Measurements from ENCODE around the gene TMX1.

Gene TMX1

GRCh38 chr14:51283402-51284085 is 43.5 kb downstream of the TMX1 start:
- peak; percentile 97 for ATAC-seq
- no peak for TF ChIP-seq CSDC2 (CRISPR knock-in tag; IDR thresholded peaks at IDR 0.05)
- no peak for TF ChIP-seq TOX (CRISPR knock-in tag; IDR thresholded peaks at IDR 0.05; ENCODE audit: borderline replicate concordance)

GRCh38 chr14:51284241-51284640 is 44.2 kb downstream of the TMX1 start:
- ATAC-seq = no peak
- TF ChIP-seq, protein P1, sequence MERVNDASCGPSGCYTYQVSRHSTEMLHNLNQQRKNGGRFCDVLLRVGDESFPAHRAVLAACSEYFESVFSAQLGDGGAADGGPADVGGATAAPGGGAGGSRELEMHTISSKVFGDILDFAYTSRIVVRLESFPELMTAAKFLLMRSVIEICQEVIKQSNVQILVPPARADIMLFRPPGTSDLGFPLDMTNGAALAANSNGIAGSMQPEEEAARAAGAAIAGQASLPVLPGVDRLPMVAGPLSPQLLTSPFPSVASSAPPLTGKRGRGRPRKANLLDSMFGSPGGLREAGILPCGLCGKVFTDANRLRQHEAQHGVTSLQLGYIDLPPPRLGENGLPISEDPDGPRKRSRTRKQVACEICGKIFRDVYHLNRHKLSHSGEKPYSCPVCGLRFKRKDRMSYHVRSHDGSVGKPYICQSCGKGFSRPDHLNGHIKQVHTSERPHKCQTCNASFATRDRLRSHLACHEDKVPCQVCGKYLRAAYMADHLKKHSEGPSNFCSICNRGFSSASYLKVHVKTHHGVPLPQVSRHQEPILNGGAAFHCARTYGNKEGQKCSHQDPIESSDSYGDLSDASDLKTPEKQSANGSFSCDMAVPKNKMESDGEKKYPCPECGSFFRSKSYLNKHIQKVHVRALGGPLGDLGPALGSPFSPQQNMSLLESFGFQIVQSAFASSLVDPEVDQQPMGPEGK (CRISPR knock-in tag; IDR thresholded peaks at IDR 0.05; ENCODE audit: borderline replicate concordance) = no peak
- no peak for TF ChIP-seq TOX (CRISPR knock-in tag; IDR thresholded peaks at IDR 0.05; ENCODE audit: borderline replicate concordance)

- no peak for ATAC-seq
- no peak for TF ChIP-seq TCF4 (CRISPR knock-in tag; IDR thresholded peaks at IDR 0.05; ENCODE audit: borderline replicate concordance)
Observed at GRCh38 chr14:51285120-51285519, 45.1 kb downstream of the TMX1 start.

GRCh38 chr14:51289169-51289568 is 49.1 kb downstream of the TMX1 start:
- TF ChIP-seq, protein P2, sequence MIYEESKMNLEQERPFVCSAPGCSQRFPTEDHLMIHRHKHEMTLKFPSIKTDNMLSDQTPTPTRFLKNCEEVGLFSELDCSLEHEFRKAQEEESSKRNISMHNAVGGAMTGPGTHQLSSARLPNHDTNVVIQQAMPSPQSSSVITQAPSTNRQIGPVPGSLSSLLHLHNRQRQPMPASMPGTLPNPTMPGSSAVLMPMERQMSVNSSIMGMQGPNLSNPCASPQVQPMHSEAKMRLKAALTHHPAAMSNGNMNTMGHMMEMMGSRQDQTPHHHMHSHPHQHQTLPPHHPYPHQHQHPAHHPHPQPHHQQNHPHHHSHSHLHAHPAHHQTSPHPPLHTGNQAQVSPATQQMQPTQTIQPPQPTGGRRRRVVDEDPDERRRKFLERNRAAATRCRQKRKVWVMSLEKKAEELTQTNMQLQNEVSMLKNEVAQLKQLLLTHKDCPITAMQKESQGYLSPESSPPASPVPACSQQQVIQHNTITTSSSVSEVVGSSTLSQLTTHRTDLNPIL (CRISPR knock-in tag; IDR thresholded peaks at IDR 0.05; ENCODE audit: low read depth) = no peak
- no peak for TF ChIP-seq ZFP30 (CRISPR knock-in tag; IDR thresholded peaks at IDR 0.05)
- TF ChIP-seq ARNTL (CRISPR knock-in tag; IDR thresholded peaks at IDR 0.05; ENCODE audit: borderline replicate concordance, low read depth) = no peak
- TF ChIP-seq GLIS3 (CRISPR knock-in tag; IDR thresholded peaks at IDR 0.05) = no peak
- no peak for TF ChIP-seq ZNF565 (CRISPR knock-in tag; conservative IDR thresholded peaks at IDR 0.05; ENCODE audit: low read depth)
- no peak for TF ChIP-seq ZNF8 (CRISPR knock-in tag; IDR thresholded peaks at IDR 0.05)
- TF ChIP-seq ESRRG (CRISPR knock-in tag; IDR thresholded peaks at IDR 0.05) = no peak
- TF ChIP-seq, protein P3, sequence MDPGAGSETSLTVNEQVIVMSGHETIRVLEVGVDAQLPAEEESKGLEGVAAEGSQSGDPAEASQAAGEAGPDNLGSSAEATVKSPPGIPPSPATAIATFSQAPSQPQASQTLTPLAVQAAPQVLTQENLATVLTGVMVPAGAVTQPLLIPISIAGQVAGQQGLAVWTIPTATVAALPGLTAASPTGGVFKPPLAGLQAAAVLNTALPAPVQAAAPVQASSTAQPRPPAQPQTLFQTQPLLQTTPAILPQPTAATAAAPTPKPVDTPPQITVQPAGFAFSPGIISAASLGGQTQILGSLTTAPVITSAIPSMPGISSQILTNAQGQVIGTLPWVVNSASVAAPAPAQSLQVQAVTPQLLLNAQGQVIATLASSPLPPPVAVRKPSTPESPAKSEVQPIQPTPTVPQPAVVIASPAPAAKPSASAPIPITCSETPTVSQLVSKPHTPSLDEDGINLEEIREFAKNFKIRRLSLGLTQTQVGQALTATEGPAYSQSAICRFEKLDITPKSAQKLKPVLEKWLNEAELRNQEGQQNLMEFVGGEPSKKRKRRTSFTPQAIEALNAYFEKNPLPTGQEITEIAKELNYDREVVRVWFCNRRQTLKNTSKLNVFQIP (CRISPR knock-in tag; IDR thresholded peaks at IDR 0.05; ENCODE audit: borderline replicate concordance, low read depth) = no peak
- TF ChIP-seq CSRNP3 (CRISPR knock-in tag; IDR thresholded peaks at IDR 0.05) = no peak
- no peak for ATAC-seq

- ATAC-seq = no peak
Observed at GRCh38 chr14:51290132-51290531, 50.1 kb downstream of the TMX1 start.

More at GRCh38 chr14:51290132-51290531, 50.1 kb downstream of the TMX1 start:
- TF ChIP-seq ISL1 (CRISPR knock-in tag; IDR thresholded peaks at IDR 0.05) (no peak), ARNTL (CRISPR knock-in tag; IDR thresholded peaks at IDR 0.05; ENCODE audit: borderline replicate concordance, low read depth) (no peak), PPARA (CRISPR knock-in tag; IDR thresholded peaks at IDR 0.05; ENCODE audit: borderline replicate concordance) (no peak), CSDC2 (CRISPR knock-in tag; IDR thresholded peaks at IDR 0.05) (no peak), ZNF8 (CRISPR knock-in tag; IDR thresholded peaks at IDR 0.05) (no peak), ZFP3 (CRISPR knock-in tag; IDR thresholded peaks at IDR 0.05) (no peak), RARB (CRISPR knock-in tag; IDR thresholded peaks at IDR 0.05) (no peak), OSR1 (CRISPR knock-in tag; IDR thresholded peaks at IDR 0.05) (no peak), ESRRG (CRISPR knock-in tag; IDR thresholded peaks at IDR 0.05) (no peak), ZNF70 (CRISPR knock-in tag; IDR thresholded peaks at IDR 0.05) (no peak), TCF4 (CRISPR knock-in tag; IDR thresholded peaks at IDR 0.05; ENCODE audit: borderline replicate concordance) (no peak), BACH2 (CRISPR knock-in tag; IDR thresholded peaks at IDR 0.05; ENCODE audit: borderline replicate concordance) (no peak), CSRNP3 (CRISPR knock-in tag; IDR thresholded peaks at IDR 0.05) (no peak)
- TF ChIP-seq, protein P4, sequence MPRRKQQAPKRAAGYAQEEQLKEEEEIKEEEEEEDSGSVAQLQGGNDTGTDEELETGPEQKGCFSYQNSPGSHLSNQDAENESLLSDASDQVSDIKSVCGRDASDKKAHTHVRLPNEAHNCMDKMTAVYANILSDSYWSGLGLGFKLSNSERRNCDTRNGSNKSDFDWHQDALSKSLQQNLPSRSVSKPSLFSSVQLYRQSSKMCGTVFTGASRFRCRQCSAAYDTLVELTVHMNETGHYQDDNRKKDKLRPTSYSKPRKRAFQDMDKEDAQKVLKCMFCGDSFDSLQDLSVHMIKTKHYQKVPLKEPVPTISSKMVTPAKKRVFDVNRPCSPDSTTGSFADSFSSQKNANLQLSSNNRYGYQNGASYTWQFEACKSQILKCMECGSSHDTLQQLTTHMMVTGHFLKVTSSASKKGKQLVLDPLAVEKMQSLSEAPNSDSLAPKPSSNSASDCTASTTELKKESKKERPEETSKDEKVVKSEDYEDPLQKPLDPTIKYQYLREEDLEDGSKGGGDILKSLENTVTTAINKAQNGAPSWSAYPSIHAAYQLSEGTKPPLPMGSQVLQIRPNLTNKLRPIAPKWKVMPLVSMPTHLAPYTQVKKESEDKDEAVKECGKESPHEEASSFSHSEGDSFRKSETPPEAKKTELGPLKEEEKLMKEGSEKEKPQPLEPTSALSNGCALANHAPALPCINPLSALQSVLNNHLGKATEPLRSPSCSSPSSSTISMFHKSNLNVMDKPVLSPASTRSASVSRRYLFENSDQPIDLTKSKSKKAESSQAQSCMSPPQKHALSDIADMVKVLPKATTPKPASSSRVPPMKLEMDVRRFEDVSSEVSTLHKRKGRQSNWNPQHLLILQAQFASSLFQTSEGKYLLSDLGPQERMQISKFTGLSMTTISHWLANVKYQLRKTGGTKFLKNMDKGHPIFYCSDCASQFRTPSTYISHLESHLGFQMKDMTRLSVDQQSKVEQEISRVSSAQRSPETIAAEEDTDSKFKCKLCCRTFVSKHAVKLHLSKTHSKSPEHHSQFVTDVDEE (CRISPR knock-in tag; IDR thresholded peaks at IDR 0.05) = no peak
- TF ChIP-seq, protein P3 (CRISPR knock-in tag; IDR thresholded peaks at IDR 0.05; ENCODE audit: borderline replicate concordance, low read depth) = no peak

Data from SK-N-SH treated with all-trans-retinoic acid at 6 μM for 48 hours (cell line).